Kidney epithelial cell (primary cell): ENCODE results near the gene STK16. TPM values are rescaled to one million over a fixed set of nuclear protein-coding genes. Genes with fewer than 3 reads are reported as not detected.

Experiments
- DNase-seq: peaks from one replicate; pipeline ENCODE4 v3.0.0-alpha.2; 2010; ENCODE audit warnings: low read depth
- H3K27me3 ChIP-seq: 2 replicates; pipeline ENCODE4 v1.6.0; 2011; ENCODE audit warnings: low read length; ENCODE audit not compliant: control insufficient read depth, insufficient read depth
- H3K36me3 ChIP-seq: 2 replicates; pipeline ENCODE4 v1.5.1; 2011; ENCODE audit warnings: low read length; ENCODE audit not compliant: control insufficient read depth, insufficient read depth
- H3K4me3 ChIP-seq: 2 replicates; pipeline ENCODE4 v1.5.1; 2011; ENCODE audit warnings: low read depth, mild to moderate bottlenecking, control low read depth, low read length
- total RNA-seq: library from RNA; depleted of rRNA; stranded (reverse); fragments of >200 nt; gene quantifications from 2 replicates; pipeline ENCODE4 v1.2.3, GENCODE V29; 2015
- TF ChIP-seq, protein P1 (sequence below): IDR thresholded peaks from 2 replicates; pipeline ENCODE4 v1.5.1; 2011; ENCODE audit warnings: mild to moderate bottlenecking, moderate library complexity, low read length, control low read depth, inconsistent platforms; ENCODE audit not compliant: insufficient read depth, poor library complexity, severe bottlenecking

Gene STK16
- total RNA-seq, 1 donor from 2014 or later: 30.0 TPM

DNA sequence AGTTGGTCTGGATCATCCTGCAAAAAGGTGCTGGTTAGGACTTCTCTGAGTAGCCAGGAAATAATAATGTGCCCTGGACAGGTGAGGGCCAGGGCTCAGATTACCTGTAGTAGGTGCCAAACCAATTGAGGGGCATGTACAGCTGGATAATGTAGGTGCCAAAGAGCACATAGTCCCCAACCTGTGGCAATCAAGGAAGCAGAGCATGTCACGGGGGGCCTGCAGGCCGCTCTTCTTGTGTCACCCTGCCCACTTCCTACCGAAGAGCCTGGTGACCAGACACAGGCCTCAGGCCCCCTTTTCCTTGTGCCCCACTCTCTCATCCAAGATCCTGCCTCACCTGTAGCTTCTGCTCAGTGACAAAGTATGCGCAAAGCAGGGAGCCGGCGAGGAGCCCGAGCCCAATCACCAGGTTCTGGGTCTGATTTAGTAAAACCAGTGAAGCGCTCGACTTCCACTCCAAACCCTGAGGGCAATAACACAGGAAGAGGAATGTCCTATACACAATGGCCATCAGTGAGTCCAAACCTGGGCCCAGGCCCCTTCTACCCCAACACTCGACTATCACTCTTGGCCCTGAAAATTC, 31.7 kb upstream of the STK16 start:
- TF ChIP-seq, protein P1, sequence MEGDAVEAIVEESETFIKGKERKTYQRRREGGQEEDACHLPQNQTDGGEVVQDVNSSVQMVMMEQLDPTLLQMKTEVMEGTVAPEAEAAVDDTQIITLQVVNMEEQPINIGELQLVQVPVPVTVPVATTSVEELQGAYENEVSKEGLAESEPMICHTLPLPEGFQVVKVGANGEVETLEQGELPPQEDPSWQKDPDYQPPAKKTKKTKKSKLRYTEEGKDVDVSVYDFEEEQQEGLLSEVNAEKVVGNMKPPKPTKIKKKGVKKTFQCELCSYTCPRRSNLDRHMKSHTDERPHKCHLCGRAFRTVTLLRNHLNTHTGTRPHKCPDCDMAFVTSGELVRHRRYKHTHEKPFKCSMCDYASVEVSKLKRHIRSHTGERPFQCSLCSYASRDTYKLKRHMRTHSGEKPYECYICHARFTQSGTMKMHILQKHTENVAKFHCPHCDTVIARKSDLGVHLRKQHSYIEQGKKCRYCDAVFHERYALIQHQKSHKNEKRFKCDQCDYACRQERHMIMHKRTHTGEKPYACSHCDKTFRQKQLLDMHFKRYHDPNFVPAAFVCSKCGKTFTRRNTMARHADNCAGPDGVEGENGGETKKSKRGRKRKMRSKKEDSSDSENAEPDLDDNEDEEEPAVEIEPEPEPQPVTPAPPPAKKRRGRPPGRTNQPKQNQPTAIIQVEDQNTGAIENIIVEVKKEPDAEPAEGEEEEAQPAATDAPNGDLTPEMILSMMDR: no peak
- Histone ChIP-seq H3K4me3 (no peak overlapping the region), H3K27me3 (no peaks in the 10 kb centered on the region), H3K36me3 (peaks cover 6% of the 10 kb centered on the region)
- no peak for DNase-seq

- no peak for DNase-seq
- no peaks in the 10 kb centered on the region for H3K27me3 ChIP-seq
- H3K4me3 ChIP-seq: no peak overlapping the region
- TF ChIP-seq, protein P1: no peak
- H3K36me3 ChIP-seq: peaks cover 5% of the 10 kb centered on the region
Measured at GRCh38 chr2:219214141-219214540, 31.1 kb upstream of the STK16 start.

DNA sequence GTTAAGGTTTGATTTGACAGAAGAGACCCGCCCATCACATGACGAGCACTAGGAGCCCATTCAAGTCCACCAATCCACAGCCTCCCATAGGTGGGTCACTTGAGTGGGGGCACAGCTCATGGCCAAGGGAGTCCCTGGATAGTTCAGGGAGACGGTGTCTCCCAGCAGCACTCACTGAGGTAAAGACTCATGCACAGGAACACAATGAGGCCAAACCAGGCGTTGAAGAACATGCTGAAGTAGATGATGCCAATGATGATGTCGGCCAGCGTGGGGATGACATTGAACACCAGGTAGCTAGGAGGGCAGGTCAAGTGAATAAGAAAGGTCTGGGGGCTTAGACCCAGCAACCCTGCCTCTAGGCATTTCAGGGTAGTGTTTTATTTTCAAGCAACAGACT, 30.5 kb upstream of the STK16 start:
- no peak overlapping the region for H3K4me3 ChIP-seq
- H3K27me3 ChIP-seq: no peaks in the 10 kb centered on the region
- DNase-seq: no peak
- TF ChIP-seq, protein P1: no peak
- peaks cover 5% of the 10 kb centered on the region for H3K36me3 ChIP-seq

GRCh38 chr2:219215871-219216534, 29.3 kb upstream of the STK16 start:
- Histone ChIP-seq H3K4me3 (no peak overlapping the region), H3K36me3 (peaks cover 3% of the 10 kb centered on the region), H3K27me3 (no peaks in the 10 kb centered on the region)
- TF ChIP-seq, protein P1: no peak
- no peak for DNase-seq

- H3K36me3 ChIP-seq: peaks cover 3% of the 10 kb centered on the region
- no peak for DNase-seq
- no peaks in the 10 kb centered on the region for H3K27me3 ChIP-seq
- H3K4me3 ChIP-seq: no peak overlapping the region
- TF ChIP-seq, protein P1: no peak
Measured at GRCh38 chr2:219216535-219216915, 28.8 kb upstream of the STK16 start.

GRCh38 chr2:219218217-219218731, 27.0 kb upstream of the STK16 start:
- no peak for DNase-seq
- TF ChIP-seq, protein P1: no peak
- Histone ChIP-seq H3K27me3 (no peaks in the 10 kb centered on the region), H3K4me3 (peak overlapping the region; percentile 43), H3K36me3 (peaks cover 2% of the 10 kb centered on the region)
